Effector memory CD4-positive, alpha-beta T cell (primary cell): ENCODE measurements around the gene SSRP1.

ENCODE experiments used
- DNase-seq, 3 donors: peaks; one replicate each; pipeline ENCODE4 v3.0.0-alpha.2; 2020
- H3K27ac ChIP-seq: 2 replicates; pipeline ENCODE4 v1.7.0; 2013; ENCODE audit warnings: mild to moderate bottlenecking, low read length, moderate library complexity; ENCODE audit not compliant: insufficient read depth, poor library complexity, severe bottlenecking
- H3K27me3 ChIP-seq: replicated peaks from 2 replicates; pipeline ENCODE4 v1.7.0; 2013; ENCODE audit warnings: mild to moderate bottlenecking, low read length; ENCODE audit not compliant: insufficient read depth, control insufficient read depth, poor library complexity, severe bottlenecking
- H3K36me3 ChIP-seq: 2 replicates; pipeline ENCODE4 v1.7.0; 2013; ENCODE audit warnings: mild to moderate bottlenecking, low read length, moderate library complexity; ENCODE audit not compliant: control insufficient read depth, insufficient read depth
- H3K4me1 ChIP-seq: 2 replicates; pipeline ENCODE4 v1.7.0; 2013; ENCODE audit warnings: low read length, mild to moderate bottlenecking; ENCODE audit not compliant: control insufficient read depth, insufficient read depth, poor library complexity, severe bottlenecking
- H3K4me3 ChIP-seq: 2 replicates; pipeline ENCODE4 v1.7.0; 2013; ENCODE audit warnings: low read length, low read depth, mild to moderate bottlenecking; ENCODE audit not compliant: insufficient read depth, poor library complexity, severe bottlenecking
- H3K9me3 ChIP-seq: 2 replicates; pipeline ENCODE4 v1.7.0; 2013; ENCODE audit warnings: mild to moderate bottlenecking, low read length, moderate library complexity; ENCODE audit not compliant: control insufficient read depth
- total RNA-seq, 3 donors: gene quantifications; one replicate each; lab custom pipeline; 2026; lab: John Stamatoyannopoulos, UW

The SSRP1 gene, protein sequence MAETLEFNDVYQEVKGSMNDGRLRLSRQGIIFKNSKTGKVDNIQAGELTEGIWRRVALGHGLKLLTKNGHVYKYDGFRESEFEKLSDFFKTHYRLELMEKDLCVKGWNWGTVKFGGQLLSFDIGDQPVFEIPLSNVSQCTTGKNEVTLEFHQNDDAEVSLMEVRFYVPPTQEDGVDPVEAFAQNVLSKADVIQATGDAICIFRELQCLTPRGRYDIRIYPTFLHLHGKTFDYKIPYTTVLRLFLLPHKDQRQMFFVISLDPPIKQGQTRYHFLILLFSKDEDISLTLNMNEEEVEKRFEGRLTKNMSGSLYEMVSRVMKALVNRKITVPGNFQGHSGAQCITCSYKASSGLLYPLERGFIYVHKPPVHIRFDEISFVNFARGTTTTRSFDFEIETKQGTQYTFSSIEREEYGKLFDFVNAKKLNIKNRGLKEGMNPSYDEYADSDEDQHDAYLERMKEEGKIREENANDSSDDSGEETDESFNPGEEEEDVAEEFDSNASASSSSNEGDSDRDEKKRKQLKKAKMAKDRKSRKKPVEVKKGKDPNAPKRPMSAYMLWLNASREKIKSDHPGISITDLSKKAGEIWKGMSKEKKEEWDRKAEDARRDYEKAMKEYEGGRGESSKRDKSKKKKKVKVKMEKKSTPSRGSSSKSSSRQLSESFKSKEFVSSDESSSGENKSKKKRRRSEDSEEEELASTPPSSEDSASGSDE
- total RNA-seq, result 66.3 to 94.5 (median 83.7) reads per million in 3 donors

DNA sequence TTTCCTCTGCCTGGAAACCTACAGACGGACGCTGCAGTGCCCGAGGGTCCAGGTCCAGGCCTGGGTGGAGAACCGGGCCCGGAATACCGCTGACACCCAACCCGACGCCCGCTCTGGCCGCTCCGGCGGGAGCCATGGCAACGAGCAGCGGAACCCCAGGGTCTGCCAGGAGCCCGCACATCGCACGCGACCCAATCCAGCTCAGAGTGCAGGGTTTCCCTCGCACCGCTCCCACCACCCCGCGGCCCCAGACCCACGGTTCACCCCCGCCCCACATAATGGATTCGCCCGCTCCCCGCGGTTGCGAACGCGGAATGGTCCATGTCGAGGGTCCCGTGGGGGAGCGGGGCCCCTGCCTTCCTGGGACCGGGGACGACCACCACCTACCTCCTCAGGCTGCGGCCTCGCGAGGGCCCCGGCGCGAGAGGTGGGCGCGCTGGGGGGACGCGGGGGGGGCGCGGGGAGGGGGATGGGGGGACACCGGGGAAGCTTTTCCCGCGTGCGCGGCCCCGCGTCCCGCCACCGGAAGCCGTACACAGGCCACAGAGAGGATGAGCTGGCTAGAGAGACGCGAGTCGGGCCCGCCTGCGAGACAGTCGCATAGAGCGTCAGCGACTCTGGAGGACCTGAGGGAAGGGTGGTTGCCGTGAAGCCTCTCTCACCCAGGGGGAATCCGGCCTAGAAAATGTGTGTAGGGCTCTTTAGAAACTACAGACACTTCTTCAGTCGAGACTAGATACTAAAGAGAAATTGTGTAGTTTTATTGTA is at the start of gene SSRP1:
Gene SSRP1 (minus strand): TSS at position 550 of the 768 bp plus-strand sequence. CDS start 771 bp downstream, outside the sequence.
- Histone ChIP-seq H3K4me3 (peak within 1 kb of the TSS; percentile 62), H3K36me3 (peaks cover 33% of the 10 kb centered on the region), H3K27ac (peak within 1 kb of the TSS; percentile 86), H3K4me1 (peaks cover 17% of the 10 kb centered on the region), H3K9me3 (no peaks in the 10 kb centered on the region), H3K27me3 (no peaks in the 10 kb centered on the region)
- peak; percentile 73 to 78 (median 77) for DNase-seq

DNA sequence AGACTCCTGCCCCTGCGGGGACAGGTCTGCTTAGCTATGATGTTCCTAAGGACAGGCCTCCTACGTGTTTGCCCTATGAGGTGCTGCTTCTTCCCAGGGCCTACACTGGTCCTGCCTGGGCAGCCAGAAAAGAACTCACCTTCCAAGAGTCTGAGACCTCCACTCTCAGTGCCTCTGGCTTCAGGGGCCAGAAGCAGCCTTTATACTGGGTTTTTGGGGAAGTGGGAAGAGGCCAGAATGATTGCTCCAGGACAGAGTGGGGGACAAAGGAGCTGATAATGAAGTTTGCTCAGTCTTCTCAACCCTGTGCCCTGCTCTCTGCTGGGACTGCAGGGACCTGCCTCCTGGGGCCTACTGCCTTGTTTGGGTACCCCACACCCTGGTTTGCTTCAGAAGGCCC is 45.3 kb upstream of the SSRP1 start, which contains the start of gene PRG3:
Gene PRG3 (minus strand): TSS at position 176 of the 400 bp plus-strand sequence. CDS start 442 bp downstream, outside the sequence.
- Histone ChIP-seq H3K4me1 (no peaks in the 10 kb centered on the region), H3K36me3 (no peaks in the 10 kb centered on the region), H3K27ac (no peak within 1 kb of the TSS), H3K4me3 (no peak within 1 kb of the TSS), H3K9me3 (no peaks in the 10 kb centered on the region), H3K27me3 (no peaks in the 10 kb centered on the region)
- no peak for DNase-seq

DNA sequence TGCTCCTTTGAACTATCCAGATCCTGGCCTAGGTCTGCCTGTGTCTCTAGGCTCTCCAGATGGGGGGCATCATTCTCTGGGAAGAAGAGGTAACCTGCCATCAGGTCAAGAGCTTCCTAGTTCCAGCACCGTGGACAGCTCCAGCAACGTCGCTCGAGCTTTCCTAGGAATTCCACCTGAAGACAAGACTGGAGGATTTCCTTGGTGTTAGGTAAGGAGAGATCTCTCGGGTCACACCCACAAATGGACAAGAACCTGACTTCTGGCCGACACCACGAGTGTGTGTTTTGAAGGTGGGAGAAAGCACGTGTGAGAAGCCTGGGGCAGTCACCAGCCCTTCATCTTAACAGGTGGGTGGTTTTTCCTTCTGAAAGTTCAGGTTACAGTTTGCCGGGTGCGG is 44.0 kb upstream of the SSRP1 start:
- no peaks in the 10 kb centered on the region for H3K4me1 ChIP-seq
- no peaks in the 10 kb centered on the region for H3K9me3 ChIP-seq
- no peak overlapping the region for H3K4me3 ChIP-seq
- no peak for DNase-seq
- no peak overlapping the region for H3K27ac ChIP-seq
- no peaks in the 10 kb centered on the region for H3K27me3 ChIP-seq
- H3K36me3 ChIP-seq, result no peaks in the 10 kb centered on the region

DNA sequence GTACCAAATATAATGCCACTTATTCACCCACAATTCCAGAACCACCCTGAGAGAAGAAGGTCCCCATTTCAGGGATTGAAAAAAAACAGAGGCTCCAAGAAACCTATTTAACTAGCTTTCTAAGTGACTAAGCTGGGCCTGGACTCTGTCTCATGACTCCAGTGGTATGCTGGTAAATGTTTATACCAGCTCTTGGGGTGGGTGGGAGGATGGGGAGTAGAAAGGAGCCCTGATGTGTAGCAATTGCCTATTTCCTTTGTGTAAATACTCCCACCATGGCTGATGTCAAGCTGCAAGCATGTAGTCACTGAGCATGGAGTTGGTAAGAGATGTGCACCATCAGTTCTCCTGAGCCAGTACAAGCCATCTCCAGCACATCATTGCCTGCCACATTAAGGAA is 42.5 kb upstream of the SSRP1 start:
- H3K4me1 ChIP-seq, result no peaks in the 10 kb centered on the region

DNA sequence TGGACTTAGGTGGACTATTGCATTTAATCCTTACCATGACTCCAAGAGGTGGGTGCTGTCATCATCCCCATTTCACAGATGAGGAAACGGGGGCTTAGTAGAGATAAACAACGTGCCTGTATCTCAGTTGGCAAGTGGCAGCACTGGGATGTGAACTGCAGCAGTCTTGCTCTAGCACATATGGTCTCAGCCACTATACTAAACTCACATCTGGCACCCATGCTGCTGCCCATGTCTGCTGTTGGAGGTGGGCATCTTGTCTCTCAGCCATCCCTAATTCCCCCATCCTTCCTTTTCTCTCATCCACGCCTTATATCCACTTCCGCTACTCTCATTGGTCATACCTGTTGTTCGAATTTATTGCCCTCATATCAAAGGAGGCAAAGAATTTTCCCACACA is 41.4 kb upstream of the SSRP1 start:
- Histone ChIP-seq H3K27me3 (no peaks in the 10 kb centered on the region), H3K4me1 (no peaks in the 10 kb centered on the region), H3K4me3 (no peak overlapping the region), H3K36me3 (no peaks in the 10 kb centered on the region), H3K9me3 (no peaks in the 10 kb centered on the region), H3K27ac (no peak overlapping the region)
- DNase-seq, result no peak

More for the DNA sequence above, 42.5 kb upstream of the SSRP1 start:
- Histone ChIP-seq H3K4me3 (no peak overlapping the region), H3K9me3 (no peaks in the 10 kb centered on the region), H3K36me3 (no peaks in the 10 kb centered on the region), H3K27ac (no peak overlapping the region), H3K27me3 (no peaks in the 10 kb centered on the region)
- DNase-seq, result no peak

DNA sequence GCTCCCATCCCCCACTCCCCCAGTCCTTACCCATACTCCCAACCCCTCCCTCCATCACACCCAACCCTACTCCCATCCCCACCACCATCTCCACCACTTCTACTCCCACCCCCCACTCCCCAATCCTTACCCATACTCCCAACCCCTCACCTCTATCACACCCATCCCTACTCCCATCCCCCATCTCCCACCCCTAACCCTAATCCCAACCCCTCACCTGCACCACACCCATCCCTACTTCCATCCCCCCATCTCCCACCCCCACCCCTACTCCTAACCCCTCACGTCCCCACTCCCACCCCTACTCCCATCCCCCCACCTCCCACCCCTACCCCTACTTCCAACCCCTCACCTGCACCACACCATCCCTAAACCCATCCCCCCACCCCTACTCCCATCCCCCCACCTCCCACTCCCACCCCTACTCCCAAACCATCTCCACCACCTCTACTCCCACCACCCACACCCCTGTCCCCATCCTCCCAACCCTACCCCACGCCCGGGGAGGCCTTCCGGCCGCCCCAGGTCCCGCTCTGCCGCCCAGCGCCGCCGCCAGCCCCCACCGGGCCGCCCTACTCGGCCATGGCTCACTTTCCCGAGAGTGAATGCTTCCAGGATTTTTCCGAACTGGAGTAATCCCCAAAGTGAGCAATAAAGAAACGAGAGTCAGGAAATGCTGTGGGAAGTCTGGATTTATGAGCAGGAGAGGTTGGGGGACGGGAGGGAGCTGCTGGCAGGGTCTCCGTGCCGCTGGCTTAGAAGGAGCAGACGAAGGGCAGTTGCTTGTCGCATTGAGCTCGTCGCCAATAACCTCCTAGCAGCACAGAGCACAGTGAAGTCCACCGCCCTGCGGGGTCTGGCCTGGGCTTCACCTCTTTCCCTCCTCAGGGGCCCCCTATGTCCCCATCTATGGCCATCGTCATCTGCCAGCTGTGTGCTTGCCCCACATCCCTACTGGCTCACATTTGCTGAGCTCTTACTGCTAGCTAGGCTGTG is 40.7 kb upstream of the SSRP1 start:
- Histone ChIP-seq H3K4me3 (no peak overlapping the region), H3K9me3 (no peaks in the 10 kb centered on the region), H3K36me3 (no peaks in the 10 kb centered on the region), H3K27me3 (no peaks in the 10 kb centered on the region), H3K4me1 (no peaks in the 10 kb centered on the region), H3K27ac (no peak overlapping the region)
- no peak for DNase-seq

DNA sequence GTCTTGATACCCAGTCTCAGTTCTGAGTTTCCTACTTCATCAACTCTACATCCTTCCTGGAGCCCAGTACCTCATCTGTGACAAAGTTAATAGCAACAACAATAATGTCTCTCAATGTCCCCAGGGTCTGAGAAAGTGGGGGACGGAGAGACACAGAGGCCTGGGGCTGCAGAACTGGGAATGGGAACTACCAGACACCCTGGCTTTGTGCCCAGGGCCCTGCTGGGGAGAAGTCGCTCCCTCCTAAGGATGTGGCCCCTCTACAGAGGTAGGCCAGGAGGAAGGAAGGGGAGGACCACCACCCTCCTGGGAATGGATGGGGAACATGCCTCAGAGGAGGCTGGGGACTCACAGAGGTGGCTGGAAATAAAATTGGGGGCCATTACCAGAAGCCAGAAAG is 39.8 kb upstream of the SSRP1 start:
- no peaks in the 10 kb centered on the region for H3K36me3 ChIP-seq
- no peaks in the 10 kb centered on the region for H3K27me3 ChIP-seq
- H3K4me1 ChIP-seq, result no peaks in the 10 kb centered on the region
- H3K4me3 ChIP-seq, result no peak overlapping the region
- DNase-seq, result no peak
- H3K9me3 ChIP-seq, result no peaks in the 10 kb centered on the region
- no peak overlapping the region for H3K27ac ChIP-seq

DNA sequence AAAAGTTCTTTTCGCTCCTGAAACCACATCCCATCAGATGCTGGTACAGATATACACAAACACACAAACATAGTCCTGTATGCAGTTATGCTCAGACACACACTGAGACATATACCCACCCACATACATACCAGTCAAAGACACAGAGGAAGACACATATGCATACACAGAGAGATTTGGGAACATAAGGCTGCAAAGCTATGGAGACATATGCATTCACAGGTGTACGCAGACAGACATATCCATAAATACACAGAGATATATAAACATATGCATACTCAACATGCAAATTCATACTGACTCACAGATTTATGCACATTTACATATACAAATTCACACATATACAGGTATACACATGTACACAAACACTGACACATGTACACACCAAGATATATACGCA is 39.3 kb upstream of the SSRP1 start:
- Histone ChIP-seq H3K36me3 (no peaks in the 10 kb centered on the region), H3K4me3 (no peak overlapping the region), H3K27me3 (no peaks in the 10 kb centered on the region), H3K27ac (no peak overlapping the region), H3K9me3 (no peaks in the 10 kb centered on the region), H3K4me1 (no peaks in the 10 kb centered on the region)
- no peak for DNase-seq

DNA sequence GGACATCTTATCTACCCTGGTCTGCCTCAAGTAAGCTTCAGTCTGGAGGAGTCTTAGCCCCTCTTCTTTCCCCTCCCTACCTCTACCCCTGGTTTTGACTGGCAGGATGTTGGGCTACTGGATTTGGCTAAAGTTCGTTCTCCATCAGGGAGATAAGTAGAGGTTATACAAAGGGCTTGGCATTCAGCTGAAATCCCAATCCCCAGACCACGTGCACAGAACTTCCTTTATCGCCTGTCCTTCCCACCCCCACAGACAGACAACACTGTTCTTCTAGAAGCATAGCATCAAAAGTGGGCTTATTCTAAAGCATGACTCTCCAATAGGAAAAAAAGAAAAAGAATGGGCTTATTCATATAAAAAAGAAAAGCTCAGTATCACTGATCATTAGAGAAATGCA is 37.5 kb upstream of the SSRP1 start:
- Histone ChIP-seq H3K27ac (no peak overlapping the region), H3K4me1 (no peaks in the 10 kb centered on the region), H3K9me3 (no peaks in the 10 kb centered on the region), H3K36me3 (no peaks in the 10 kb centered on the region), H3K4me3 (no peak overlapping the region), H3K27me3 (no peaks in the 10 kb centered on the region)
- DNase-seq, result no peak
